ENCODE data around the gene SPATA16.

DNA sequence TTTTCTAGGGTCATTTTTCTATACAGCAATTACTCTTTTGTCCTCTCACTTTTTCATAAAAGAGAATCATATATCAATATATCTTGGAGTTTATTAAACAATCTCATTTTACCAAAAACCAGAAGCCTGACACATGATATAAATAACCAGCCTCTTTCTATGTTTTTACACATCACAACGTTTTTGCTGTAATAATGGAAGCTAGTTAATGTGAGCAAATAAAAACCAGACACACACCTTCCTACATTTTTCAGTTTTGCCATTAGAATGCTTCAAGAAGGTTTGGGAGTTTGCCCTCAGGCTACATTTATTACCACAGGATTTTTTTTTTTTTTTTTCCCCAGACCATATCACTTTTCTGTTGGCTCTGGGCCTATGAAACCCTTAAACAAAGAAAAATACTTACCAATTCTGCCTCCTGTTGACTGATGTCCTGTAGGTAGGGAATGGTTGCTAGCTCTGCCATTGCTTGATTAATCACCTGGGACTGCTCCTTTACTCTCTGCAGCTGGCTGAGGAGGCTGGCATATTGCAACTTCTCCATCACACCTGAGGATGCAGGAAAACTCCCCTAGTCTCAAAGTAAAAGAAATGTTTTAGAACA, 225.0 kb downstream of the SPATA16 start:
- TF ChIP-seq YY1 (IDR thresholded peaks at IDR 0.05; ENCODE audit: insufficient read depth, insufficient read length) (no peak), SUZ12 (IDR thresholded peaks at IDR 0.05; ENCODE audit: extremely low read depth, insufficient read depth, insufficient read length) (no peak), ZNF274 (IDR thresholded peaks at IDR 0.05; ENCODE audit: low read depth, low read length) (no peak)

Data from NT2/D1 (cell line).